HL-60 (cell line): ENCODE measurements around the gene PPM1J.

Source experiments
- DNase-seq, 2 experiments: peaks; one replicate each; pipeline ENCODE4 v3.0.0-alpha.2; 2010 to 2020; ENCODE audit warnings: low read depth in 1 of 2, low spot score in 1 of 2
- H3K27ac ChIP-seq: fragments of 250-450 bp; sonication (Bioruptor Pico); replicated peaks from 2 replicates; pipeline ENCODE4 v1.5.1; 2020; ENCODE audit warnings: mild to moderate bottlenecking, moderate library complexity
- H3K27me3 ChIP-seq: fragments of 250-450 bp; sonication (Bioruptor Pico); 2 replicates; pipeline ENCODE4 v1.5.1; 2021; ENCODE audit warnings: mild to moderate bottlenecking, moderate library complexity; ENCODE audit not compliant: insufficient read depth, poor library complexity, severe bottlenecking
- H3K4me3 ChIP-seq: replicated peaks from 2 replicates; pipeline ENCODE4 v1.5.1; 2011; ENCODE audit warnings: mild to moderate bottlenecking, control low read depth, low read length; ENCODE audit not compliant: insufficient read depth
- GABPA ChIP-seq: IDR thresholded peaks from 2 replicates; pipeline ENCODE4 v1.6.1; 2012; ENCODE audit warnings: low read depth
- POLR2AphosphoS5 ChIP-seq: IDR thresholded peaks from 2 replicates; pipeline ENCODE4 v1.6.1; 2012; ENCODE audit warnings: low read depth
- SPI1 ChIP-seq: IDR thresholded peaks from 2 replicates; pipeline ENCODE4 v1.6.1; 2012; ENCODE audit warnings: low read depth, mild to moderate bottlenecking, borderline replicate concordance
- TF ChIP-seq, protein P1 (sequence below): IDR thresholded peaks from one replicate; pipeline ENCODE4 v1.5.1; 2011; ENCODE audit warnings: low read length, control low read depth, inconsistent platforms; ENCODE audit not compliant: insufficient read depth
- TF ChIP-seq, protein P2 (sequence below): IDR thresholded peaks from 2 replicates; pipeline ENCODE4 v1.6.1; 2012; ENCODE audit warnings: low read depth; ENCODE audit not compliant: insufficient replicate concordance

PPM1J gene

DNA sequence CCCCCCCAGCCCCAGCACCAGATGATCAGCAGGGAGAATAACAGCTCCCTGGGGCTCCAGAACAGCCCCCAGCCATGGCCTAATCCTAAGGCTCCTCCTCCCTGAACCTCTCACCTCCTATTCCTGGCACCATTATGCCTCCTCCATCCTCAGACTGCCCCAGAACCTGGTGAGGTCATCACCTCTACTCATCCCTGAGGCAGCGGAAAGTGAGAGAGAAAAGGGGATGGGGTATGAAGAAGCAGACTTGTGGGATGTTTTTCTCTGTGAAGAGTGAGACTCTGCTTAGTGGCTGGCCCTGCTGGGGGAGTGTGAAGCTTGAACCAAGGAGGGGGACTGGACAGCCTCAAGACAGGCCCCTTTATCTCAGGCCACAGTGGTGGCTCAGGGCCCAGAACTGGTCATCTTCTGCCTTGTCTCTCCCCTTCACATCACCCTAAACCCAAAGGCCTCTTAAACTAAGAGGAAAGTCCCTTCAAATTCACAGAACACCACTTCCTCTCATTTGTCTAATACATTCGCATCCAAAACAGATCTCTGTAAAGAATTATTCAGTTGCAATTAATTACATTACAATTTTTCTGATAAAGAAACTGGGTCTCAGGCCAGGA lies 2.2 kb upstream of the PPM1J start:
- peaks cover 15% of the 10 kb centered on the region for H3K27me3 ChIP-seq
- no peak overlapping the region for H3K27ac ChIP-seq
- TF ChIP-seq GABPA (no peak), SPI1 (no peak), POLR2AphosphoS5 (no peak)
- TF ChIP-seq, protein P1, sequence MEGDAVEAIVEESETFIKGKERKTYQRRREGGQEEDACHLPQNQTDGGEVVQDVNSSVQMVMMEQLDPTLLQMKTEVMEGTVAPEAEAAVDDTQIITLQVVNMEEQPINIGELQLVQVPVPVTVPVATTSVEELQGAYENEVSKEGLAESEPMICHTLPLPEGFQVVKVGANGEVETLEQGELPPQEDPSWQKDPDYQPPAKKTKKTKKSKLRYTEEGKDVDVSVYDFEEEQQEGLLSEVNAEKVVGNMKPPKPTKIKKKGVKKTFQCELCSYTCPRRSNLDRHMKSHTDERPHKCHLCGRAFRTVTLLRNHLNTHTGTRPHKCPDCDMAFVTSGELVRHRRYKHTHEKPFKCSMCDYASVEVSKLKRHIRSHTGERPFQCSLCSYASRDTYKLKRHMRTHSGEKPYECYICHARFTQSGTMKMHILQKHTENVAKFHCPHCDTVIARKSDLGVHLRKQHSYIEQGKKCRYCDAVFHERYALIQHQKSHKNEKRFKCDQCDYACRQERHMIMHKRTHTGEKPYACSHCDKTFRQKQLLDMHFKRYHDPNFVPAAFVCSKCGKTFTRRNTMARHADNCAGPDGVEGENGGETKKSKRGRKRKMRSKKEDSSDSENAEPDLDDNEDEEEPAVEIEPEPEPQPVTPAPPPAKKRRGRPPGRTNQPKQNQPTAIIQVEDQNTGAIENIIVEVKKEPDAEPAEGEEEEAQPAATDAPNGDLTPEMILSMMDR, result no peak
- TF ChIP-seq, protein P2, sequence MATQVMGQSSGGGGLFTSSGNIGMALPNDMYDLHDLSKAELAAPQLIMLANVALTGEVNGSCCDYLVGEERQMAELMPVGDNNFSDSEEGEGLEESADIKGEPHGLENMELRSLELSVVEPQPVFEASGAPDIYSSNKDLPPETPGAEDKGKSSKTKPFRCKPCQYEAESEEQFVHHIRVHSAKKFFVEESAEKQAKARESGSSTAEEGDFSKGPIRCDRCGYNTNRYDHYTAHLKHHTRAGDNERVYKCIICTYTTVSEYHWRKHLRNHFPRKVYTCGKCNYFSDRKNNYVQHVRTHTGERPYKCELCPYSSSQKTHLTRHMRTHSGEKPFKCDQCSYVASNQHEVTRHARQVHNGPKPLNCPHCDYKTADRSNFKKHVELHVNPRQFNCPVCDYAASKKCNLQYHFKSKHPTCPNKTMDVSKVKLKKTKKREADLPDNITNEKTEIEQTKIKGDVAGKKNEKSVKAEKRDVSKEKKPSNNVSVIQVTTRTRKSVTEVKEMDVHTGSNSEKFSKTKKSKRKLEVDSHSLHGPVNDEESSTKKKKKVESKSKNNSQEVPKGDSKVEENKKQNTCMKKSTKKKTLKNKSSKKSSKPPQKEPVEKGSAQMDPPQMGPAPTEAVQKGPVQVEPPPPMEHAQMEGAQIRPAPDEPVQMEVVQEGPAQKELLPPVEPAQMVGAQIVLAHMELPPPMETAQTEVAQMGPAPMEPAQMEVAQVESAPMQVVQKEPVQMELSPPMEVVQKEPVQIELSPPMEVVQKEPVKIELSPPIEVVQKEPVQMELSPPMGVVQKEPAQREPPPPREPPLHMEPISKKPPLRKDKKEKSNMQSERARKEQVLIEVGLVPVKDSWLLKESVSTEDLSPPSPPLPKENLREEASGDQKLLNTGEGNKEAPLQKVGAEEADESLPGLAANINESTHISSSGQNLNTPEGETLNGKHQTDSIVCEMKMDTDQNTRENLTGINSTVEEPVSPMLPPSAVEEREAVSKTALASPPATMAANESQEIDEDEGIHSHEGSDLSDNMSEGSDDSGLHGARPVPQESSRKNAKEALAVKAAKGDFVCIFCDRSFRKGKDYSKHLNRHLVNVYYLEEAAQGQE, result no peak
- H3K4me3 ChIP-seq, result no peak overlapping the region
- DNase-seq, result no peak

DNA sequence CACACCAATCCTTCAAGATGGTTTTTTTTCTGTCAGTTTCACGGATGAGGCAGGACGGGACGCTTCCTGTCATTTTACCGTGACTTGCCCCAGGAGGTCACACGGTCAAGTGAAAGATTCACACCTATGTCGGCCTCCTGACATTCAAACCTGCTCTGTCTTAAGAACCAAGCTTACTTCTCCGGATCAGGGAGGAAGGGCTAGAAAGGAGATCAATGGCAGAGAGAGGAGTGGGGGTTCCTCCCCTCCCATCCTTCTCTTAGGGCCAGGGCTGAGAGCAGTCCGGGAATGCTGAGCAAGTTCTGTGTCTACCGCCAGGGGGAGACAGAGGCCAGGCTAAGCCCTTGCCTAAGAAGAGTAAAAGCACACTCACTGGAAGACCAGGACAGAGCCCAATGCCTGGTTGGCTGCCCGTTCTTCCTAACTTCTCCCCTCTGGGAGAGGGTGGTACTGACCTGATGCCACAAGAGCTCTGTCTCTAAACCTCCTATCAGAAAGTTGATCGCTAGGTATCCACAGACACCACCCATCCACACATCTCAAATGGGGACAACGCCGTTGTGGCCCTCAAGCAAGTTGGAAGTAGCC lies 1.1 kb upstream of the PPM1J start:
- DNase-seq, result peak; percentile 77 to 81
- Histone ChIP-seq H3K4me3 (no peak overlapping the region), H3K27ac (no peak overlapping the region), H3K27me3 (peaks cover 20% of the 10 kb centered on the region)
- TF ChIP-seq, protein P2, result no peak
- TF ChIP-seq, protein P1, result peak; percentile 97
- TF ChIP-seq SPI1, result no peak

DNA sequence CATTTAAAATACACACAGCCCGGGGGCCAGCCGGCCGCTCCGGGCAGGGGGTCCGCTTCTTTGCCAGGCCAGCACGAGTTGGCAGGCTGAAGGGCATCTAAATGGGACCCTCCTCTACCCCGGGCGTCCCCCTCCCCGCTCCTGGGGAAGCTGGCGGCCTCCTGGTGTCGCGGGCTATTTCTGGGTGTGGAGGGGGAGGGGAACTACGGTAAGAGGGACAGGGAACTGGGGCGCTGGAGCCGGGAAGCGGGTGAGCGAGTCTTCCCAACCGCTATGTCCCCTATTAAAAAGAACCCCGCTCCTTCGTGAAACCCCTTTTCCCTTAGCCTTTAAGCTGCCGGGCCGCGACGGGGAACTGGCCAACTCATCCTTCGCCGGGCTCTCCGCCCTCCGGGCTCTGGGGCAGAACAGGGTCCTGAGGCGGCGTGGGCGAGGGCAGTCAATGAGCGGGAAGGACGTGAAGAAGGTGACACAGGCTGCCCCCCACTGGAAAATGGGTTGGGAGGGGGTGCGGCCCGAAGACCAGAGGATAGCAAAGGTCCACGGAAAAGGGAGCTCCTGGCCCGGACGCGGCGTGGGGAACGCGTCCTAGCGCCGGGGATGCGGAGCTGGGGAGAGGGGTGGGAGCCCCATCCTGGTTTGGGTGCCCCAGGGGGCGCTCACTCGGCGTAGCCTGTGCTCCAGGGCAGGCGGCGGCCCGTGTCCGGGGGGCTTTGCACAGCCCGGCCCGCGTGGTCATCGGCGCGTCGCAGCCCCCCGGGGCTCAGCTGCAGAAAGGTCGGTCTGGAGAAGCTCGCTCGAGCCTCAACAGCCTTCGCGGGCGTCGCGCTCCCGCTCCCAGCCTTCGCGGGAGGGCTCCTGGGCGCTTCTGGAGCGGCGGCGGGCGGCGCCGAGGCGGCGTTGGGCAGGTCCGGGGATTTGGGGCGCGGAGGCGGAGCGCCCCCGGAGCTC lies 544 bp downstream of the PPM1J start:
- no peak overlapping the region for H3K27ac ChIP-seq
- DNase-seq, result no peak
- H3K27me3 ChIP-seq, result peaks cover 32% of the 10 kb centered on the region
- peak overlapping the region; percentile 47 for H3K4me3 ChIP-seq
- TF ChIP-seq, protein P1, result no peak
- TF ChIP-seq POLR2AphosphoS5, result no peak
- no peak for TF ChIP-seq SPI1
- TF ChIP-seq, protein P2, result no peak
- no peak for TF ChIP-seq GABPA
